ENCODE results near the gene PTCH1.

DNA sequence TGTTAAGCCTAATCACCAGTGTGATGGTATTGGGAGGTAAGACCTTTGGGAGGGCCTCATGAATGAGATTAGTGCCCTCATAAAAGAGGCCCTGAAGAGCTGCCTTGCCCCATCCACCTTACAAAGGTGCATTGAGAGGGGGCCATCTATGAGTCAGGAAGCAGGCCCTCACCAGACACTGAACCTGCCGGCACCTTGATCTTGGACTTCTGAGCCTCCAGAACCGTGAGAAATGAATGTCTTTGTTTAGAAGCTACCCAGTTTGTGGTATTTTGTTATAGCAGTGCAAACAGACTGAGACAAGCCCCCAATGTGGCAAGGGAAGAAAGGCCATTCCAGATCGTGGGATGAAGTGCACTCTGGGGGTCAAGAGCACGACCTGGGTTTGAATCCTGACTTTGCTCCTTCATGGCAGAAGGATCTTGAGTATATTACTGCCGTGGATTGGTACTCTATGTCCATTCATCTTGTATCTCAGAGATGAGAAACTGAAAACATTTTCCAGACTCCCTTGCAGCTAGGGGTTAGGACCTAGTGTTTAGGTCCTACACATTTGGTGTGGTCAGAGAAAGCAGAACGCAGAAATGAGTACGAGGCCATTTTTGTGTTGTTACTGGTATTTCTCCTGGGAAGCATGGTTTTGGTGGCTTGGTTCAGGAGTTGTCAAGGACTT is 86.7 kb downstream of the PTCH1 start:
- no peak for TF ChIP-seq CTCF (tag by site-specific recombination; IDR thresholded peaks at IDR 0.05)
- TF ChIP-seq, protein P1, sequence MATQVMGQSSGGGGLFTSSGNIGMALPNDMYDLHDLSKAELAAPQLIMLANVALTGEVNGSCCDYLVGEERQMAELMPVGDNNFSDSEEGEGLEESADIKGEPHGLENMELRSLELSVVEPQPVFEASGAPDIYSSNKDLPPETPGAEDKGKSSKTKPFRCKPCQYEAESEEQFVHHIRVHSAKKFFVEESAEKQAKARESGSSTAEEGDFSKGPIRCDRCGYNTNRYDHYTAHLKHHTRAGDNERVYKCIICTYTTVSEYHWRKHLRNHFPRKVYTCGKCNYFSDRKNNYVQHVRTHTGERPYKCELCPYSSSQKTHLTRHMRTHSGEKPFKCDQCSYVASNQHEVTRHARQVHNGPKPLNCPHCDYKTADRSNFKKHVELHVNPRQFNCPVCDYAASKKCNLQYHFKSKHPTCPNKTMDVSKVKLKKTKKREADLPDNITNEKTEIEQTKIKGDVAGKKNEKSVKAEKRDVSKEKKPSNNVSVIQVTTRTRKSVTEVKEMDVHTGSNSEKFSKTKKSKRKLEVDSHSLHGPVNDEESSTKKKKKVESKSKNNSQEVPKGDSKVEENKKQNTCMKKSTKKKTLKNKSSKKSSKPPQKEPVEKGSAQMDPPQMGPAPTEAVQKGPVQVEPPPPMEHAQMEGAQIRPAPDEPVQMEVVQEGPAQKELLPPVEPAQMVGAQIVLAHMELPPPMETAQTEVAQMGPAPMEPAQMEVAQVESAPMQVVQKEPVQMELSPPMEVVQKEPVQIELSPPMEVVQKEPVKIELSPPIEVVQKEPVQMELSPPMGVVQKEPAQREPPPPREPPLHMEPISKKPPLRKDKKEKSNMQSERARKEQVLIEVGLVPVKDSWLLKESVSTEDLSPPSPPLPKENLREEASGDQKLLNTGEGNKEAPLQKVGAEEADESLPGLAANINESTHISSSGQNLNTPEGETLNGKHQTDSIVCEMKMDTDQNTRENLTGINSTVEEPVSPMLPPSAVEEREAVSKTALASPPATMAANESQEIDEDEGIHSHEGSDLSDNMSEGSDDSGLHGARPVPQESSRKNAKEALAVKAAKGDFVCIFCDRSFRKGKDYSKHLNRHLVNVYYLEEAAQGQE (tag by site-specific recombination; IDR thresholded peaks at IDR 0.05): no peak
- TF ChIP-seq, protein P2, sequence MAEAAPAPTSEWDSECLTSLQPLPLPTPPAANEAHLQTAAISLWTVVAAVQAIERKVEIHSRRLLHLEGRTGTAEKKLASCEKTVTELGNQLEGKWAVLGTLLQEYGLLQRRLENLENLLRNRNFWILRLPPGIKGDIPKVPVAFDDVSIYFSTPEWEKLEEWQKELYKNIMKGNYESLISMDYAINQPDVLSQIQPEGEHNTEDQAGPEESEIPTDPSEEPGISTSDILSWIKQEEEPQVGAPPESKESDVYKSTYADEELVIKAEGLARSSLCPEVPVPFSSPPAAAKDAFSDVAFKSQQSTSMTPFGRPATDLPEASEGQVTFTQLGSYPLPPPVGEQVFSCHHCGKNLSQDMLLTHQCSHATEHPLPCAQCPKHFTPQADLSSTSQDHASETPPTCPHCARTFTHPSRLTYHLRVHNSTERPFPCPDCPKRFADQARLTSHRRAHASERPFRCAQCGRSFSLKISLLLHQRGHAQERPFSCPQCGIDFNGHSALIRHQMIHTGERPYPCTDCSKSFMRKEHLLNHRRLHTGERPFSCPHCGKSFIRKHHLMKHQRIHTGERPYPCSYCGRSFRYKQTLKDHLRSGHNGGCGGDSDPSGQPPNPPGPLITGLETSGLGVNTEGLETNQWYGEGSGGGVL (tag by site-specific recombination; IDR thresholded peaks at IDR 0.05): no peak
- no peak for TF ChIP-seq YY1 (tag by site-specific recombination; IDR thresholded peaks at IDR 0.05)
- TF ChIP-seq ZNF140 (tag by site-specific recombination; IDR thresholded peaks at IDR 0.05): no peak
- TF ChIP-seq ZBTB1 (tag by site-specific recombination; IDR thresholded peaks at IDR 0.05): no peak
- TF ChIP-seq, protein P3, sequence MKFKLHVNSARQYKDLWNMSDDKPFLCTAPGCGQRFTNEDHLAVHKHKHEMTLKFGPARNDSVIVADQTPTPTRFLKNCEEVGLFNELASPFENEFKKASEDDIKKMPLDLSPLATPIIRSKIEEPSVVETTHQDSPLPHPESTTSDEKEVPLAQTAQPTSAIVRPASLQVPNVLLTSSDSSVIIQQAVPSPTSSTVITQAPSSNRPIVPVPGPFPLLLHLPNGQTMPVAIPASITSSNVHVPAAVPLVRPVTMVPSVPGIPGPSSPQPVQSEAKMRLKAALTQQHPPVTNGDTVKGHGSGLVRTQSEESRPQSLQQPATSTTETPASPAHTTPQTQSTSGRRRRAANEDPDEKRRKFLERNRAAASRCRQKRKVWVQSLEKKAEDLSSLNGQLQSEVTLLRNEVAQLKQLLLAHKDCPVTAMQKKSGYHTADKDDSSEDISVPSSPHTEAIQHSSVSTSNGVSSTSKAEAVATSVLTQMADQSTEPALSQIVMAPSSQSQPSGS (tag by site-specific recombination; IDR thresholded peaks at IDR 0.05; ENCODE audit: low read depth): no peak
- no peak for TF ChIP-seq ZNF184 (tag by site-specific recombination; IDR thresholded peaks at IDR 0.05)
- no peak for TF ChIP-seq ZNF114 (tag by site-specific recombination; IDR thresholded peaks at IDR 0.05)
- TF ChIP-seq ZFP37 (tag by site-specific recombination; IDR thresholded peaks at IDR 0.05): no peak
- no peak for TF ChIP-seq ZNF76 (tag by site-specific recombination; IDR thresholded peaks at IDR 0.05; ENCODE audit: borderline replicate concordance, low read depth)

All from HEK293 (cell line).